T47D (cell line): Measurements from ENCODE around the gene TKTL2.

Source experiments
- DNase-seq, 2 experiments: peaks; one replicate each; pipeline versions ENCODE4 v3.0.0 to v3.0.0-alpha.2; 2011 to 2012; ENCODE audit warnings: low read depth in 1 of 2, low spot score in 1 of 2
- JUND ChIP-seq: IDR thresholded peaks from 2 replicates; pipeline ENCODE4 v1.6.1; 2012; ENCODE audit warnings: low read depth
- in situ Hi-C: cut with HindIII; loops from 2 replicates; pipeline ENCODE4 v1.10.0; 2016; ENCODE audit warnings: low sequenced_read_pairs, low pct_unique_long_range_greater_than_20kb

The TKTL2 gene, protein sequence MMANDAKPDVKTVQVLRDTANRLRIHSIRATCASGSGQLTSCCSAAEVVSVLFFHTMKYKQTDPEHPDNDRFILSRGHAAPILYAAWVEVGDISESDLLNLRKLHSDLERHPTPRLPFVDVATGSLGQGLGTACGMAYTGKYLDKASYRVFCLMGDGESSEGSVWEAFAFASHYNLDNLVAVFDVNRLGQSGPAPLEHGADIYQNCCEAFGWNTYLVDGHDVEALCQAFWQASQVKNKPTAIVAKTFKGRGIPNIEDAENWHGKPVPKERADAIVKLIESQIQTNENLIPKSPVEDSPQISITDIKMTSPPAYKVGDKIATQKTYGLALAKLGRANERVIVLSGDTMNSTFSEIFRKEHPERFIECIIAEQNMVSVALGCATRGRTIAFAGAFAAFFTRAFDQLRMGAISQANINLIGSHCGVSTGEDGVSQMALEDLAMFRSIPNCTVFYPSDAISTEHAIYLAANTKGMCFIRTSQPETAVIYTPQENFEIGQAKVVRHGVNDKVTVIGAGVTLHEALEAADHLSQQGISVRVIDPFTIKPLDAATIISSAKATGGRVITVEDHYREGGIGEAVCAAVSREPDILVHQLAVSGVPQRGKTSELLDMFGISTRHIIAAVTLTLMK

DNA sequence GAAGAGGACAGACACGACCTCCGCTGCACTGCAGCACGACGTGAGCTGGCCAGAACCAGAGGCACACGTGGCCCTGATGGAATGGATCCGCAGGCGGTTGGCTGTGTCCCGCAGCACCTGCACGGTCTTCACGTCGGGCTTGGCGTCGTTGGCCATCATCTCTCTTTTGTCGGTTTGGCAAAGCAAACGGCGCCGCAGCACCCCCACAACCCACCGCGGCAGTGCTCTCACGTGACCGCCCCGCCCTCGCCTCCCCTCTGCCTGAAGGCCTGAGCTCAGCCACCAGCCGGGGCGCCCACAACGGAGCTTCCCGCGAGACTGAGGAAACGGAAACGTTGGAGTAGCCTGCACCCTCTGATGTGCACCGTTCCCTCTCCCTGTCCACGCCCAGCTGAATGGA, at the start of gene TKTL2:
TSS of gene TKTL2 (minus strand) at position 179 of the 400 bp plus-strand sequence. CDS start at position 159, 20 bp downstream.
- TF ChIP-seq JUND = no peak
- in situ Hi-C loops = no loop called here
- no peak for DNase-seq

DNA sequence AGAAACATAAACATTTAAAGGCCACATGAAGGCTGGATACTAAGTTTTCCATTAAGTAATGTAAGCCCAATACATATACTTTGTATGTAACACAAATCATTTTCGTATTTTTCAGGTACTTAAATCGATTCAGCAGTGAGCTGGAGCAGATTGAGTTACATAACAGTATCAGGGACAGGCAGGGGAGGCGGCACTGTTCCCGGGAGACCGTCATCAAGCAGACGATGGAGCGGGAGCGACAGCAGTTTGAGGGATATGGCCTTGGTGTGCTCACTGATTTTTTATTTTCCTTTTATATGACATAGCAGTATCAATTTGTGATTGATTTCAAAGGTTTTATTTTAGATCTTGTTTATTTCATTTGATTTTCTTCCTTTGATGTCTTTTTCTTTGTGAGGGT, 41.6 kb upstream of the TKTL2 start:
- DNase-seq = no peak
- in situ Hi-C loops = no loop called here
- no peak for TF ChIP-seq JUND

GRCh38 chr4:163505374-163505773, 31.8 kb upstream of the TKTL2 start:
- in situ Hi-C loops = no loop called here
- TF ChIP-seq JUND = no peak

DNA sequence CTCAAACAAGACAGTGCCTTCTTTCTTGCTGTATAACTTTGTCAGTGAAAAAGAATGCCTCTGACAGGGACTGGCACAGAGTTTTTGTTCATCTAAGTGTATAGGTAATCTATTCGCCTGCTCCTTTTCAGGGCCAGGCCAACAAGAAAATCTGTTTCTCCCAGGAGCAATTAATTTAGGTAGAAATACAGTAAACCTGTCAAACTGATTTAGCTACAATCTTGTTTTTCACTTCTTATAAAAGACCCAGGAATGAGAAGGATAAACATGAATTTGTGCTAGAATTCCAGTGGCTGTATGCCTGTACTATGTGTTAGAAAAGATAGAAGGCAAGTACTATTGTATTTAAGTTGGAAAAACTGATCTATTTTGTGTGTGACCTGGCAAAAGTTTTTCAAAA, 27.0 kb upstream of the TKTL2 start:
- TF ChIP-seq JUND = no peak
- DNase-seq = no peak
- in situ Hi-C loops = no loop called here

More at GRCh38 chr4:163505374-163505773, 31.8 kb upstream of the TKTL2 start:
- DNase-seq = no peak

DNA sequence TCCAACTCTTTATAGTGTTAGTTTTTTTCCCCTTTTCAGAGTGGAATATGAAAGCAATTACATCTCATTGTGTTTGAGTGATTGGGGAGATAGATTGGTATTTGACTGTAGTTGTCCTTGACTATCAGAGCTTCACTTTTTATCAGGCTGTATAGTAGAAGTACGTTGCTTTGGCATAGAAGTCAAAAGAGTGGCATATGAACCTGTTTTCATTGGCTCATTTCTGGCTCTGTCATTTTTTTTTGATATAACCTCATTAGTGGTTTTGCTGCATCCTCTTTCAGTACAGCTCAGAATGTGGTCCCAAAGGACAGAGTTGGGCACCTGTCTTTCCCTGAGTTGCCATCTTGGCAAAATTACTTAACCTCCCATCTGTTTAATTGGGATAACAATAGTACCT, 22.3 kb upstream of the TKTL2 start:
- in situ Hi-C loops = no loop called here
- no peak for DNase-seq
- TF ChIP-seq JUND = no peak

DNA sequence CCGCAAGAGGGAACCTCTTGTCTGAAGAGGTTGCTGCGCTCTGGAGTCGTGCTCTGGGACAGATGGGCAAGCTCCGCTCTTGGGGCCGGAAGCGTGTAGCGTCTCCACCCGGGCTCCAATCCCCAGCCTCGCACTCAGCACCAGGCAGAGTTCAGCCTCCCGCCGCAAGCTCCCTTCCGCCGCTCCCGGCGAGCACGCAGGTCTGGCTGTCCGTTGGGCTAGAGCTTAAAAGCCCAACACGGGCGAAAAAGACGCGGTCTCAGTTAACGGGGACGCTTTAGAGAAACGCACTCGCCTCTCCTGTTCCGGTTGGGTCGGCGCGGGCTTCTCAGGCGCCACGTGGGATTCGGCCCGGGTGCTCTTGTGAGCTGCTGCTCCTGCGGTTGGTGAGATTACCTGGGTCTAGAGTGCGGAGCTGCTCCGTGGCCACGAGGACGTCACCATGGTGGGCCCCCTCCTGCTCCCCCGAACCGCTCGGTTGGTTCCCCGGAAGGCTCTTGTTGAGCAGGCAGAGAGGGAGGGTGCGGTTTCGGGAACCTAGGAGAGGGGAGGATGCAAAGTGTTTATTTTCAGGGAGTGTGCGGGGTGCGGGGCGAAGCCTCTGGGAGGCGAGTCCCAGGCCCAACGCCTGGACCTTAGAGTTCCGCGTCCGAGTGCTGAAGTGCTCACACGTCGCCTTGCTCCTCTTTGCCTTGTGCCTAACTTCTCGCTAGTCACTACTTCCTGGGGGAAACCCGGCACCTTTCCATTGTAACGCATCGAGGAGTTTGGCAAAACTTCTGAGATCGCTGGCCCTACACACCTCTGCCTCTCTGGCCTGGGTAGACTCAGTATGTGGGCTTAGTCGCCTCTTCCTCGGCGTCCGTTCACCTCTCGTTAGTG, 21.0 kb upstream of the TKTL2 start, which contains the start of gene TMA16:
TSS of gene TMA16 (plus strand) at position 331 of the 882 bp plus-strand sequence. CDS start at position 443, 112 bp downstream.
- in situ Hi-C loops = no loop called here
- DNase-seq = peak; percentile 43 to 95
- TF ChIP-seq JUND = no peak

DNA sequence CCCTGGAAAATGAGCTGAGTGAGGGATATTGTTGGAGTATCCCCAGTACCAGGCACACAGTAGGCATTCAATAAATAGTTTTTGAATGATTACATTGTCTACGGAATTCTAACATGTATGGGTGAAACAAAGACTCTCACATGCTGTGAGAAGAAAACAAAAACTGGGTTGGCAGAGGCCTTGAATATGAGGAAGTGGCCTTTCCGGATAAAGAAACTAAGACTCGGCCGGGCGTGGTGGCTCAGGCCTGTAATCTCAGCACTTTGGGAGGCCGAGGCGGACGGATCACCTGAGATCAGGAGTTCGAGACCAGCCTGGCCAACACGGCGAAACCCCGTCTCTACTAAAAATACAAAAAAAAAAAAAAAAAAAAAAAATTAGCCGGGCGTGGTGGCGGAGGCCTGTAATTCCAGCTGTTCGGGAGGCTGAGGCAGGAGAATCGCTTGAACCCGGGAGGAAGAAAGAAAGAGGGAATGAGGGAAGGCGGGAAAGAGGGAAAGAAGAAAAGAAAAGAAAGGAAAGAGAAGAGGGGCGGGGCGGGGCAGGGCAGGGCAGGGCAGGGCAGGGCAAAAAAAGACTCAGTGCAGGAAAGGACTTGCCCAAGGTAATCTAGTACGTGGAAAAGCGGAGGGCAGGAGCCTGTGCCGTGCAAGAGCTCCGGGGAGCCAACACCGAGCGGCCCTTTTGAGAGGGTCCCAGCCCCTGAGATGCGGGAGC, 20.2 kb upstream of the TKTL2 start:
- DNase-seq = peak in 1 of 2 experiments; percentile 13
- in situ Hi-C loops = no loop called here
- no peak for TF ChIP-seq JUND

- in situ Hi-C loops = no loop called here
- no peak for TF ChIP-seq JUND
- DNase-seq = peak in 1 of 2 experiments; percentile 49
Observed at GRCh38 chr4:163492951-163493504, 19.5 kb upstream of the TKTL2 start.

- no peak for DNase-seq
- TF ChIP-seq JUND = no peak
- in situ Hi-C loops = no loop called here
Observed at GRCh38 chr4:163489929-163490328, 16.4 kb upstream of the TKTL2 start.

- TF ChIP-seq JUND = no peak
- no peak for DNase-seq
- in situ Hi-C loops = no loop called here
Observed at GRCh38 chr4:163486321-163486720, 12.8 kb upstream of the TKTL2 start.

DNA sequence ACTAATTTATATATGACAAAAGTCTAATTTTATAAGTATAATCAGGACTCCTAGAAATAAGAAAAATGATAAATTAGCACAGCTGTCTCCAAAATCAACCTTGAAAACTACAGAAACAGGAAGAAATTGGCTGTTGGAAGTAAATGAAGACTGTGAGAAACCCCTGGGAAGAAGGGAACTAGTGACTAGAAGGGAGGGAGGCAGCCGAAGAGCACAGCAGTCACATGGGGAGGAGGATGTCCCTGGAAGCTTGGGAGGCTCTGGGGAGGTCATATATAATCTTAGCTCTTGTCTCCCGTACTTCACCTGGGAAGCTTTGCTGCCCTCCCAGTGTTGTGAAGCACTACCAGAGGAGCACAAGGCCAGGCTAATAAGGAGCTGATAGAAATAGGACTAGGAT, 12.0 kb upstream of the TKTL2 start:
- in situ Hi-C loops = no loop called here
- no peak for TF ChIP-seq JUND
- DNase-seq = no peak

DNA sequence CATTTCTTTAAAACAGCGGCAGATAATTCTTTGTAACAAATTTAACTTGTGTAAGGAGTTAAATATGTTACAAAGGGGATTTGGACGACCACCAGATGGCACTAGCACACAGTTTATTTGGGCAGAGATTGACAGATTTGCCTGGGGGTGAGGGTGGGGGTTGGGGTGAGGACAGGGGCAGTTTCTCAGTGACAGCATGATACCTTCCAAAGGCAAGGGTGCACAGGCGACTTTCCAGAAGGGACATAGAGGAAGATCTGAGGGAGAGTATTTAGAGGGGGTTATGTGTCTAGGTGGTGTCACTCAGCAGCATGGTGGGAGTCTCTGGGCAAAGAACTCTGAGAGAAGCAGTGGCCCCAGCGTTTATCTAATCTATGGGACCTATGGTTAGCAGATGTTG, 11.4 kb upstream of the TKTL2 start:
- in situ Hi-C loops = no loop called here
- no peak for TF ChIP-seq JUND
- peak; percentile 12 to 64 for DNase-seq
